HepG2 (cell line): ENCODE measurements around the gene NOC4L. TPM values are rescaled to one million over a fixed set of nuclear protein-coding genes. Genes with fewer than 3 reads are reported as not detected.

Experiments
- ATAC-seq: fragments of 200-7000 bp; cut with Tn5 transposase; 3 replicates; pipeline ENCODE4 v1.9.1; 2020; ENCODE audit warnings: mild to moderate bottlenecking, moderate library complexity
- BruUV-seq: library from RNA; stranded (reverse); fragments of 400-500 nt; replicated peaks from 2 replicates; lab custom pipeline; 2021; lab: Mats Ljungman, UMichigan
- CTCF ChIA-PET: fragments of 300-600 bp; formaldehyde crosslinking; extraction: SDS; loops from one replicate; lab custom pipeline; 2021; ENCODE audit warnings: low total read pairs, inconsistent platforms, low intra/inter-chr PET ratio; lab: Yijun Ruan, JAX
- POLR2A ChIA-PET: fragments of 350-600 bp; sonication (Branson Sonifier 250); formaldehyde crosslinking; loops from one replicate; lab custom pipeline; 2020; ENCODE audit warnings: antibody characterized with exemption, inconsistent platforms; lab: Yijun Ruan, JAX
- DNase-seq: peaks from one replicate; pipeline ENCODE4 v3.0.0-alpha.2; 2015; ENCODE audit warnings: low spot score
- FAIRE-seq: peaks from 3 replicates; lab custom pipeline; 2011; peaks lifted over from hg19 to GRCh38; lab: Jason Lieb, UNC
- H2AFZ ChIP-seq: one replicate; pipeline ENCODE4 v1.6.1; 2011; ENCODE audit warnings: low read length, inconsistent platforms
- H3K27ac ChIP-seq: fragments of 300-600 bp; 3 replicates; pipeline ENCODE4 v1.8.0; 2011; ENCODE audit warnings: mixed run types, mild to moderate bottlenecking, mixed read lengths, low read length, inconsistent platforms; ENCODE audit not compliant: insufficient read depth; ENCODE audit errors: extremely low read length
- H3K27me3 ChIP-seq, 2 experiments: fragments of 200-600 bp in 1 of 2; 2 replicates in 1 of 2; 3 replicates in 1 of 2; pipeline versions ENCODE4 v1.6.0 to v1.8.0; 2011; ENCODE audit warnings: low read length in 2 of 2, mild to moderate bottlenecking in 2 of 2, moderate library complexity in 2 of 2, inconsistent platforms in 1 of 2; ENCODE audit not compliant: insufficient read depth in 2 of 2, control insufficient read depth in 1 of 2
- H3K36me3 ChIP-seq, 2 experiments: fragments of 200-600 bp in 1 of 2; replicated peaks in 1 of 2; 2 replicates in 1 of 2; 3 replicates in 1 of 2; pipeline versions ENCODE4 v1.5.1 to v1.8.0; 2011; ENCODE audit warnings: low read length in 2 of 2, inconsistent platforms in 1 of 2; ENCODE audit not compliant: insufficient read depth in 2 of 2, control insufficient read depth in 1 of 2
- H3K4me1 ChIP-seq: 2 replicates; pipeline ENCODE4 v1.5.1; 2012; ENCODE audit warnings: low read length, inconsistent platforms; ENCODE audit not compliant: insufficient read depth
- H3K4me2 ChIP-seq: 2 replicates; pipeline ENCODE4 v1.6.0; 2011; ENCODE audit warnings: low read depth, low read length, inconsistent platforms
- H3K4me3 ChIP-seq, 3 experiments: fragments of 200-600 bp in 1 of 3; sonication (generic), shearing (Covaris generic) in 1 of 3; replicated peaks in 1 of 3; 2 replicates each; pipeline ENCODE4 v1.5.1; 2011 to 2016; ENCODE audit warnings: low read length in 3 of 3, inconsistent platforms in 2 of 3, low read depth in 2 of 3, mild to moderate bottlenecking in 2 of 3, control low read depth in 1 of 3, mixed read lengths in 1 of 3; ENCODE audit not compliant: insufficient read depth in 1 of 3
- H3K79me2 ChIP-seq: one replicate; pipeline ENCODE4 v1.6.1; 2011; ENCODE audit warnings: low read length, inconsistent platforms; ENCODE audit not compliant: insufficient read depth
- H3K9ac ChIP-seq: 2 replicates; pipeline ENCODE4 v1.6.0; 2011; ENCODE audit warnings: mild to moderate bottlenecking, low read depth, low read length, inconsistent platforms; ENCODE audit not compliant: insufficient read depth
- H3K9me3 ChIP-seq: 2 replicates; pipeline ENCODE4 v1.5.1; 2012; ENCODE audit warnings: mild to moderate bottlenecking, low read length
- H4K20me1 ChIP-seq: 2 replicates; pipeline ENCODE4 v1.6.0; 2011; ENCODE audit warnings: inconsistent platforms, mild to moderate bottlenecking, low read length, moderate library complexity; ENCODE audit not compliant: insufficient read depth
- AGO2 ChIP-seq: fragments of 200-400 bp; formaldehyde crosslinking; optimal IDR thresholded peaks from 2 replicates; pipeline ENCODE3; 2017; ENCODE audit warnings: mild to moderate bottlenecking, low read depth, low read length, moderate library complexity
- GTF2F1 ChIP-seq: fragments of 150-350 bp; IDR thresholded peaks from 2 replicates; pipeline ENCODE4 v1.6.1; 2014; ENCODE audit warnings: low read length
- NBN ChIP-seq: fragments of 450-650 bp; conservative IDR thresholded peaks from 2 replicates; pipeline ENCODE4 v1.6.1; 2017
- PITX1 ChIP-seq: sonication (generic); formaldehyde crosslinking; IDR thresholded peaks from 2 replicates; pipeline ENCODE4 v1.5.1; 2020; ENCODE audit warnings: mild to moderate bottlenecking, missing genetic modification reagents
- ZNF205 ChIP-seq: IDR thresholded peaks from 2 replicates; pipeline ENCODE4 v1.6.1; 2018; ENCODE audit warnings: missing biosample characterization, missing genetic modification reagents
- ZNF230 ChIP-seq: sonication (generic); formaldehyde crosslinking; IDR thresholded peaks from 2 replicates; pipeline ENCODE4 v1.4.0; 2020; ENCODE audit warnings: mild to moderate bottlenecking, missing genetic modification reagents
- ZNF350 ChIP-seq: sonication (generic); formaldehyde crosslinking; IDR thresholded peaks from 2 replicates; pipeline ENCODE4 v1.4.0; 2020; ENCODE audit warnings: mild to moderate bottlenecking, low read depth, missing genetic modification reagents, borderline replicate concordance
- ZNF503 ChIP-seq: sonication (generic); formaldehyde crosslinking; IDR thresholded peaks from 2 replicates; pipeline ENCODE4 v1.4.0; 2020; ENCODE audit warnings: missing genetic modification reagents
- ZNF512B ChIP-seq: sonication (generic); formaldehyde crosslinking; IDR thresholded peaks from 2 replicates; pipeline ENCODE4 v1.5.1; 2020; ENCODE audit warnings: missing genetic modification reagents, mild to moderate bottlenecking, borderline replicate concordance
- ZNF747 ChIP-seq: sonication (generic); formaldehyde crosslinking; IDR thresholded peaks from 2 replicates; pipeline ENCODE4 v1.8.1; 2023; ENCODE audit warnings: missing genetic modification reagents, mild to moderate bottlenecking, borderline replicate concordance
- ZNF75D ChIP-seq: sonication (generic); formaldehyde crosslinking; IDR thresholded peaks from 2 replicates; pipeline ENCODE4 v1.8.1; 2023; ENCODE audit warnings: missing genetic modification reagents, mild to moderate bottlenecking, borderline replicate concordance
- WGBS: methylation state at CpG from one replicate; pipeline ENCODE4 v1.1.6; 2017; ENCODE audit warnings: low lambda C conversion rate; 5-methylcytosine and 5-hydroxymethylcytosine counted together
- in situ Hi-C: cut with HindIII; loops from 2 replicates; pipeline ENCODE4 v1.10.0; 2017; ENCODE audit warnings: low pct_unique_long_range_greater_than_20kb; ENCODE audit not compliant: extremely low pct_ligation_motif_present
- intact Hi-C: fragments of 100-400 bp; cut with micrococcal nuclease; formaldehyde crosslinking; loops from one replicate; pipeline ENCODE4 v1.10.0; 2022; ENCODE audit not compliant: unreplicated experiment
- polyA plus RNA-seq, 8 experiments: library from polyadenylated mRNA; depleted of rRNA in 3 of 8; stranded (reverse) in 7 of 8; unstranded in 1 of 8; fragments of >200 nt; fragmentation: Illumina TruSeq in 4 of 8; extraction: Trizol in 4 of 8; gene quantifications; 2 replicates each; pipeline versions ENCODE4 v1.2.1 to v1.2.3, GENCODE V29; 2011 to 2016; ENCODE audit warnings: low read depth in 4 of 8, missing spikeins in 1 of 8, mixed read lengths in 1 of 8; ENCODE audit not compliant: insufficient read depth in 1 of 8
- total RNA-seq, 5 experiments: library from RNA; depleted of rRNA; stranded (reverse); fragments of >200 nt; fragmentation: Illumina TruSeq; extraction: Trizol; gene quantifications; 2 replicates each; pipeline ENCODE4 v1.2.3, GENCODE V29; 2016; ENCODE audit warnings: low read depth in 1 of 5

Gene NOC4L
- total and polyA plus RNA-seq, 2 of the 13 experiments (the other 11 are each of a cell fraction or from before 2014, with no cell fraction given), result 4.3 to 14.6 TPM

GRCh38 chr12:132118876-132119275 is 25.4 kb upstream of the NOC4L start:
- peak; percentile 42 for TF ChIP-seq AGO2
- no peak for TF ChIP-seq ZNF512B (CRISPR knock-in tag)
- TF ChIP-seq, all 625 proteins: peak for 1
- FAIRE-seq (no peak), DNase-seq (no peak), ATAC-seq (no peak)
- H3K27me3 ChIP-seq, result no peaks in the 10 kb centered on the region
- no peaks in the 10 kb centered on the region for H3K9me3 ChIP-seq
- no peak overlapping the region for H3K4me2 ChIP-seq
- intact Hi-C loops, result no loop called here
- H3K79me2 ChIP-seq, result no peaks in the 10 kb centered on the region
- H3K9ac ChIP-seq, result no peak overlapping the region
- no peaks in the 10 kb centered on the region for H3K4me1 ChIP-seq
- POLR2A ChIA-PET, result no interaction called here
- 100% methylated on average over 6 of the region's 22 CpGs for WGBS
- H3K27ac ChIP-seq, result no peak overlapping the region
- no TSS peak for BruUV-seq
- no peak overlapping the region for H3K4me3 ChIP-seq
- in situ Hi-C loops, result no loop called here
- no peak overlapping the region for H2AFZ ChIP-seq
- 0 out of 2 replicates have a peak, but pooled peaks cover 2% of the 10 kb centered on the region for H4K20me1 ChIP-seq
- CTCF ChIA-PET, result no interaction called here
- H3K36me3 ChIP-seq, result peaks cover 14 to 48% of the 10 kb centered on the region in 2 experiments; a peak in 4 of 5 replicates

GRCh38 chr12:132121283-132121682 is 23.0 kb upstream of the NOC4L start:
- TF ChIP-seq GTF2F1 (no peak), ZNF503 (no peak), ZNF350 (no peak), ZNF230 (no peak), ZNF75D (no peak), ZNF205 (CRISPR knock-in tag) (no peak), NBN (no peak), PITX1 (CRISPR knock-in tag) (no peak), ZNF747 (CRISPR knock-in tag) (no peak)
- Histone ChIP-seq H3K4me1 (no peaks in the 10 kb centered on the region), H2AFZ (no peak overlapping the region), H3K4me3 (no peak overlapping the region), H4K20me1 (0 out of 2 replicates have a peak, but pooled peaks cover 2% of the 10 kb centered on the region), H3K27me3 (no peaks in the 10 kb centered on the region), H3K79me2 (no peaks in the 10 kb centered on the region), H3K36me3 (peaks cover 17 to 50% of the 10 kb centered on the region in 2 experiments; a peak in 4 of 5 replicates), H3K9ac (no peak overlapping the region), H3K9me3 (no peaks in the 10 kb centered on the region), H3K27ac (no peak overlapping the region), H3K4me2 (no peak overlapping the region)
- CTCF ChIA-PET, result no interaction called here
- BruUV-seq, result no TSS peak
- WGBS, result over 99% methylated on average over 14 of the region's 14 CpGs
- intact Hi-C loops (no loop called here), in situ Hi-C loops (no loop called here)
- FAIRE-seq (no peak), ATAC-seq (no peak), DNase-seq (no peak)
- POLR2A ChIA-PET, result interaction anchor here (0.5 kb wide), 1 partner anchor 12 kb away, joined by 3 read pairs; no protein-coding TSS in a partner anchor
